H1 (cell line): ENCODE results near the gene MACROH2A1. TPM values are rescaled to one million over a fixed set of nuclear protein-coding genes. Genes with fewer than 3 reads are reported as not detected.

Experiments used
- CHD1 ChIP-seq: IDR thresholded peaks from 2 replicates; pipeline ENCODE4 v1.6.1; 2012; ENCODE audit warnings: low read depth, low read length, improper control_type of control experiment
- EGR1 ChIP-seq: IDR thresholded peaks from 2 replicates; pipeline ENCODE4 v1.6.1; 2011; ENCODE audit warnings: low read depth, low read length, borderline replicate concordance
- KDM1A ChIP-seq: fragments of 200-600, 300-600 bp; sonication (generic); IDR thresholded peaks from 2 replicates; pipeline ENCODE4 v1.7.1; 2016; ENCODE audit warnings: mild to moderate bottlenecking, low read length, borderline replicate concordance
- RBBP5 ChIP-seq: IDR thresholded peaks from 2 replicates; pipeline ENCODE4 v1.7.1; 2012; ENCODE audit warnings: low read depth, mild to moderate bottlenecking, inconsistent platforms, low read length, moderate library complexity, borderline replicate concordance
- RFX5 ChIP-seq: IDR thresholded peaks from 2 replicates; pipeline ENCODE4 v1.6.1; 2011; ENCODE audit warnings: low read depth, low read length, improper control_type of control experiment, borderline replicate concordance
- TAF7 ChIP-seq: optimal IDR thresholded peaks from 2 replicates; pipeline ENCODE3; 2011; ENCODE audit warnings: low read depth, mild to moderate bottlenecking, inconsistent platforms, low read length, moderate library complexity, borderline replicate concordance
- polyA plus RNA-seq, 7 experiments: library from polyadenylated mRNA; depleted of rRNA in 3 of 7; stranded (reverse) in 5 of 7; unstranded in 2 of 7; fragments of >200 nt in 5 of 7; fragments of 200-250 nt in 2 of 7; gene quantifications; 1 replicate in 5 of 7; 2 replicates in 1 of 7; 4 replicates in 1 of 7; pipeline versions ENCODE4 v1.2.1 to v1.2.3, GENCODE V29; 2011 to 2013; ENCODE audit warnings: missing spikeins in 2 of 7, mixed read lengths in 2 of 7
- total RNA-seq: library from RNA; stranded (reverse); fragmentation: NEBNext Ultra II Directional; extraction: Animal tissue kit (Norgen Biotek cat#: 25700); gene quantifications from 2 replicates; pipeline ENCODE4 v1.2.1, GENCODE V29; 2021
- TF ChIP-seq, protein P1 (sequence below): fragments of 300-600 bp; sonication (generic); IDR thresholded peaks from 2 replicates; pipeline ENCODE4 v1.7.1; 2012; ENCODE audit warnings: low read length, moderate library complexity, mild to moderate bottlenecking, inconsistent platforms; ENCODE audit not compliant: insufficient replicate concordance
- TF ChIP-seq, protein P2 (sequence below): IDR thresholded peaks from 2 replicates; pipeline ENCODE4 v1.6.1; 2012; ENCODE audit warnings: inconsistent platforms

MACROH2A1 gene
- total and polyA plus RNA-seq, 2 of the 8 experiments (the other 6 are each of a cell fraction or from before 2014, with no cell fraction given), result 60.0 to 92.3 TPM

- TF ChIP-seq, protein P1, sequence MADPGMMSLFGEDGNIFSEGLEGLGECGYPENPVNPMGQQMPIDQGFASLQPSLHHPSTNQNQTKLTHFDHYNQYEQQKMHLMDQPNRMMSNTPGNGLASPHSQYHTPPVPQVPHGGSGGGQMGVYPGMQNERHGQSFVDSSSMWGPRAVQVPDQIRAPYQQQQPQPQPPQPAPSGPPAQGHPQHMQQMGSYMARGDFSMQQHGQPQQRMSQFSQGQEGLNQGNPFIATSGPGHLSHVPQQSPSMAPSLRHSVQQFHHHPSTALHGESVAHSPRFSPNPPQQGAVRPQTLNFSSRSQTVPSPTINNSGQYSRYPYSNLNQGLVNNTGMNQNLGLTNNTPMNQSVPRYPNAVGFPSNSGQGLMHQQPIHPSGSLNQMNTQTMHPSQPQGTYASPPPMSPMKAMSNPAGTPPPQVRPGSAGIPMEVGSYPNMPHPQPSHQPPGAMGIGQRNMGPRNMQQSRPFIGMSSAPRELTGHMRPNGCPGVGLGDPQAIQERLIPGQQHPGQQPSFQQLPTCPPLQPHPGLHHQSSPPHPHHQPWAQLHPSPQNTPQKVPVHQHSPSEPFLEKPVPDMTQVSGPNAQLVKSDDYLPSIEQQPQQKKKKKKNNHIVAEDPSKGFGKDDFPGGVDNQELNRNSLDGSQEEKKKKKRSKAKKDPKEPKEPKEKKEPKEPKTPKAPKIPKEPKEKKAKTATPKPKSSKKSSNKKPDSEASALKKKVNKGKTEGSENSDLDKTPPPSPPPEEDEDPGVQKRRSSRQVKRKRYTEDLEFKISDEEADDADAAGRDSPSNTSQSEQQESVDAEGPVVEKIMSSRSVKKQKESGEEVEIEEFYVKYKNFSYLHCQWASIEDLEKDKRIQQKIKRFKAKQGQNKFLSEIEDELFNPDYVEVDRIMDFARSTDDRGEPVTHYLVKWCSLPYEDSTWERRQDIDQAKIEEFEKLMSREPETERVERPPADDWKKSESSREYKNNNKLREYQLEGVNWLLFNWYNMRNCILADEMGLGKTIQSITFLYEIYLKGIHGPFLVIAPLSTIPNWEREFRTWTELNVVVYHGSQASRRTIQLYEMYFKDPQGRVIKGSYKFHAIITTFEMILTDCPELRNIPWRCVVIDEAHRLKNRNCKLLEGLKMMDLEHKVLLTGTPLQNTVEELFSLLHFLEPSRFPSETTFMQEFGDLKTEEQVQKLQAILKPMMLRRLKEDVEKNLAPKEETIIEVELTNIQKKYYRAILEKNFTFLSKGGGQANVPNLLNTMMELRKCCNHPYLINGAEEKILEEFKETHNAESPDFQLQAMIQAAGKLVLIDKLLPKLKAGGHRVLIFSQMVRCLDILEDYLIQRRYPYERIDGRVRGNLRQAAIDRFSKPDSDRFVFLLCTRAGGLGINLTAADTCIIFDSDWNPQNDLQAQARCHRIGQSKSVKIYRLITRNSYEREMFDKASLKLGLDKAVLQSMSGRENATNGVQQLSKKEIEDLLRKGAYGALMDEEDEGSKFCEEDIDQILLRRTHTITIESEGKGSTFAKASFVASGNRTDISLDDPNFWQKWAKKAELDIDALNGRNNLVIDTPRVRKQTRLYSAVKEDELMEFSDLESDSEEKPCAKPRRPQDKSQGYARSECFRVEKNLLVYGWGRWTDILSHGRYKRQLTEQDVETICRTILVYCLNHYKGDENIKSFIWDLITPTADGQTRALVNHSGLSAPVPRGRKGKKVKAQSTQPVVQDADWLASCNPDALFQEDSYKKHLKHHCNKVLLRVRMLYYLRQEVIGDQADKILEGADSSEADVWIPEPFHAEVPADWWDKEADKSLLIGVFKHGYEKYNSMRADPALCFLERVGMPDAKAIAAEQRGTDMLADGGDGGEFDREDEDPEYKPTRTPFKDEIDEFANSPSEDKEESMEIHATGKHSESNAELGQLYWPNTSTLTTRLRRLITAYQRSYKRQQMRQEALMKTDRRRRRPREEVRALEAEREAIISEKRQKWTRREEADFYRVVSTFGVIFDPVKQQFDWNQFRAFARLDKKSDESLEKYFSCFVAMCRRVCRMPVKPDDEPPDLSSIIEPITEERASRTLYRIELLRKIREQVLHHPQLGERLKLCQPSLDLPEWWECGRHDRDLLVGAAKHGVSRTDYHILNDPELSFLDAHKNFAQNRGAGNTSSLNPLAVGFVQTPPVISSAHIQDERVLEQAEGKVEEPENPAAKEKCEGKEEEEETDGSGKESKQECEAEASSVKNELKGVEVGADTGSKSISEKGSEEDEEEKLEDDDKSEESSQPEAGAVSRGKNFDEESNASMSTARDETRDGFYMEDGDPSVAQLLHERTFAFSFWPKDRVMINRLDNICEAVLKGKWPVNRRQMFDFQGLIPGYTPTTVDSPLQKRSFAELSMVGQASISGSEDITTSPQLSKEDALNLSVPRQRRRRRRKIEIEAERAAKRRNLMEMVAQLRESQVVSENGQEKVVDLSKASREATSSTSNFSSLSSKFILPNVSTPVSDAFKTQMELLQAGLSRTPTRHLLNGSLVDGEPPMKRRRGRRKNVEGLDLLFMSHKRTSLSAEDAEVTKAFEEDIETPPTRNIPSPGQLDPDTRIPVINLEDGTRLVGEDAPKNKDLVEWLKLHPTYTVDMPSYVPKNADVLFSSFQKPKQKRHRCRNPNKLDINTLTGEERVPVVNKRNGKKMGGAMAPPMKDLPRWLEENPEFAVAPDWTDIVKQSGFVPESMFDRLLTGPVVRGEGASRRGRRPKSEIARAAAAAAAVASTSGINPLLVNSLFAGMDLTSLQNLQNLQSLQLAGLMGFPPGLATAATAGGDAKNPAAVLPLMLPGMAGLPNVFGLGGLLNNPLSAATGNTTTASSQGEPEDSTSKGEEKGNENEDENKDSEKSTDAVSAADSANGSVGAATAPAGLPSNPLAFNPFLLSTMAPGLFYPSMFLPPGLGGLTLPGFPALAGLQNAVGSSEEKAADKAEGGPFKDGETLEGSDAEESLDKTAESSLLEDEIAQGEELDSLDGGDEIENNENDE, result no peak
- TF ChIP-seq TAF7 (no peak), RFX5 (no peak), CHD1 (no peak), KDM1A (no peak), EGR1 (no peak), RBBP5 (no peak)
- TF ChIP-seq, protein P2, sequence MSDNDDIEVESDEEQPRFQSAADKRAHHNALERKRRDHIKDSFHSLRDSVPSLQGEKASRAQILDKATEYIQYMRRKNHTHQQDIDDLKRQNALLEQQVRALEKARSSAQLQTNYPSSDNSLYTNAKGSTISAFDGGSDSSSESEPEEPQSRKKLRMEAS, result no peak
Observed at GRCh38 chr5:135441350-135441831, 42.4 kb upstream of the MACROH2A1 start (continued).
